Stimulated activated CD4-positive, alpha-beta T cell treated with anti-CD3 and anti-CD28 coated beads, Interleukin-2, amount 100 ng/mL, for 48 hours (primary cell): Measurements from ENCODE around the gene GKN1.

ENCODE experiments used
- DNase-seq, 2 donors: peaks; one replicate each; pipeline ENCODE4 v3.0.0-alpha.2; 2020

Gene GKN1

GRCh38 chr2:68961380-68961779, 13.1 kb upstream of the GKN1 start:
- DNase-seq: no peak

- DNase-seq: no peak
Measured at GRCh38 chr2:68964282-68964681, 10.2 kb upstream of the GKN1 start.

GRCh38 chr2:68968221-68968620, 6.2 kb upstream of the GKN1 start:
- no peak for DNase-seq

GRCh38 chr2:68969736-68970490, 4.5 kb upstream of the GKN1 start:
- DNase-seq: no peak

GRCh38 chr2:68970566-68971265, 3.7 kb upstream of the GKN1 start:
- no peak for DNase-seq

GRCh38 chr2:68971591-68972231, 2.7 kb upstream of the GKN1 start:
- DNase-seq: no peak

- DNase-seq: no peak
Measured at GRCh38 chr2:68974946-68975665, 670 bp downstream of the GKN1 start.

GRCh38 chr2:68975844-68976243, 1.4 kb downstream of the GKN1 start:
- no peak for DNase-seq

- DNase-seq: no peak
Measured at GRCh38 chr2:68977453-68977852, 3.0 kb downstream of the GKN1 start.

- DNase-seq: no peak
Measured at GRCh38 chr2:68978098-68978497, 3.7 kb downstream of the GKN1 start.

- DNase-seq: no peak
Measured at GRCh38 chr2:68980956-68981355, 6.5 kb downstream of the GKN1 start.

- no peak for DNase-seq
Measured at GRCh38 chr2:68987021-68987503, 12.6 kb downstream of the GKN1 start.

- DNase-seq: no peak
Measured at GRCh38 chr2:68989035-68989434, 14.6 kb downstream of the GKN1 start.

- no peak for DNase-seq
Measured at GRCh38 chr2:68992341-68992740, 17.9 kb downstream of the GKN1 start.

GRCh38 chr2:68992933-68993332, 18.5 kb downstream of the GKN1 start:
- no peak for DNase-seq

GRCh38 chr2:68993660-68994059, 19.2 kb downstream of the GKN1 start:
- no peak for DNase-seq

- DNase-seq: no peak
Measured at GRCh38 chr2:68994864-68995263, 20.4 kb downstream of the GKN1 start.

- DNase-seq: no peak
Measured at GRCh38 chr2:68995916-68996315, 21.5 kb downstream of the GKN1 start.

GRCh38 chr2:68997401-68997800, 23.0 kb downstream of the GKN1 start:
- DNase-seq: no peak

- DNase-seq: no peak
Measured at GRCh38 chr2:69001879-69002278, 27.4 kb downstream of the GKN1 start.

- no peak for DNase-seq
Measured at GRCh38 chr2:69003731-69004130, 29.3 kb downstream of the GKN1 start.

- no peak for DNase-seq
Measured at GRCh38 chr2:69007169-69007568, 32.7 kb downstream of the GKN1 start.

GRCh38 chr2:69007603-69008002, 33.2 kb downstream of the GKN1 start:
- no peak for DNase-seq
